ENCODE measurements around the gene GRK5. TPM values are rescaled to one million over a fixed set of nuclear protein-coding genes. Genes with fewer than 3 reads are reported as not detected.

Gene GRK5
- total RNA-seq, 5 donors from 2014 or later (not counting 1 experiment from before 2014, with no cell fraction given): 21.7 to 36.8 (median 30.6) TPM

DNA sequence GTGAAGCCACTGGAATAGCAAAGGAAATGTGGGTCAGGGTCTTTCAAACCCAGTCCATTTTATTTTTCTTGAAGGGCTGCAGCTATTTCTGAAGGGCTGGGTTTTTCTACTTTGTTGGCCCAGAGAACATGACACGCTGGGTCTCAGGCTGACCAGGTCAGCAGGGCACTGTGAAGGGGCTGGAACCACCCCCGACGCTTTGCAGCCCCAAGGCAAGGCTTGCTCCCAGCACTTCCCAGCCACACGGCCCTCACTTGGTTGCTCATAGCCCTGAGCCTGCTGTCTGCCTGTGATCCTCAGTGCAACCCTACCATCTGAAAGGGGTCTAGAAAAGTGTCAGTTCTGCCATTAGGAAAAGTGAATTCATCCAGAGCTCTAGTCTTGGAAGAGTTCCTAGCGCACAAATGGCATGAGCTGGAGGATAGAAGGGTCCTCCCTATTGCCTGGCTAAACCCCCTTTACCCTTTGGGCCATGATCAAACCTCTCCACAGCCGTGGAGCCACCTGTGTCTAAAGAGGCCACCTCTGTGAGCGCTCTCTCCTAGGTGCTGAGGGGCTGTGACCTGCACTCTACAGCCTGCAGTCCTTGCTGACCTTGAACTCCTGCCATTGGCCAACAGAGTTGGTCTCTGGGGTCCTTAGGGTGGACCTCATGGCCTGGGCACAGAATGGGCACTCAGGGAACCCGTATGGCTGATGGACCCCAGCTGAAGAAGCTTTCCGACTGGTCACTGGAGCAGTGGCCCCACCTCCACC lies 203.2 kb downstream of the GRK5 start:
- CTCF ChIA-PET: no interaction called here

DNA sequence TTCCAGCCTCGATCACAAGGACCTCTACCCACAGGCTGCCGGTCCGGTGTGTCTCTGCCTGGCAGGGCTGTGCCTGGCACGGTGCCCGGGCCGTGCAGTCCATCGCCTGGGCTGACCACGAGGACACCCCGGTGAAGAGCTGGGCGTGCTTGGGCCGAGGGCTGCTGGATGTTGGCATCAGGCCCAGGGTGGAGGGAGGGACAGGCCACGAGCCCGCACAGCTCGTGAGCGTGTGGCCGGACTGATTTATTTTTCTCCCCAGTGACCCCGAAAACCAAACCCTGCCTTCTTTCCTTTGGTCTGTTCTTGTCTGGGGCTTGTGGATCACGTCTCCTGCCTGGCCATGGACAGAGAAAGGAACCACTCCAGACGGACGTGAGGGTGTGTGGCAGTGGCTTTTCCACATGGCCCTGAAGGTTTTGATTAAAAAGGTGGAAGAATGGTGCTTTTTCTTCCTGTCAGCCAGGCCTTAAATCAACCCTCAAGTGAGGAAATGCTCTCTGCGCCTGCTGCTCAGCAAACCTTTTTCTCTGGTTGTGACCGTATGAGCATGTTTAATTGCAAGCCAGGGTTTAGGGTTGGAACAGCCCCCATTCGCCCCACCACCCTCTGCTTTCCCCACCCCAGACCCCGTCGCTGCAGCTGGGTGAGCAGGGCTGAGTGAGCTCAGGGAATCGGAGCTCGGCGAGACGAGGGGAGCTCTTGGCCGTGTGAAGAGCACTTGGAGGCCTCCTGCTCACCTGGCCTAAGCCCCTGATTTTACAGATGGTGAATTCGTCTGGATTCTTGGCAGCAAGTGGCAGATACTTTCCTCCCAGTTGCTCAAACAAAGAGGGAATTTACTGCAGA lies 205.1 kb downstream of the GRK5 start:
- Mint-ChIP-seq H3K4me1 (peaks cover 0 to 5% (median 2%) of the 10 kb centered on the region in 3 donors), H3K36me3 (peaks cover 5% of the 10 kb centered on the region), H3K9me3 (no peaks in the 10 kb centered on the region), H3K4me3 (no peak overlapping the region), H3K27me3 (no peaks in the 10 kb centered on the region), H3K27ac (no peak overlapping the region)
- WGBS (ENCODE audit: insufficient coverage): 89% methylated on average over 18 of the region's 31 CpGs
- Histone ChIP-seq H3K27ac (ENCODE audit: low read length) (no peak overlapping the region), H3K4me3 (ENCODE audit: control insufficient read depth in 1 of 2, extremely low read depth in 1 of 2, low read length in 1 of 2) (no peak overlapping the region), H3K9me3 (no peaks in the 10 kb centered on the region), H3K27me3 (replicated peaks in 1 of 2; ENCODE audit: control insufficient read depth in 2 of 2, extremely low read depth in 1 of 2, insufficient read depth in 2 of 2, low read length in 1 of 2) (no peaks in the 10 kb centered on the region), H3K4me1 (ENCODE audit: control insufficient read depth in 1 of 2, extremely low read depth in 1 of 2, insufficient read depth in 2 of 2, low read length in 2 of 2) (peaks cover 0 to 6% of the 10 kb centered on the region in 2 experiments), H3K36me3 (ENCODE audit: control insufficient read depth in 2 of 2, extremely low read depth in 1 of 2, insufficient read depth in 1 of 2, low read length in 1 of 2) (peaks cover 0 to 4% of the 10 kb centered on the region in 2 donors)
- ATAC-seq (replicated peaks in 1 of 4) (no peak), DNase-seq (no peak)
- CTCF ChIA-PET: no interaction called here
- POLR2A ChIA-PET: no interaction called here

More for the DNA sequence above, 203.2 kb downstream of the GRK5 start:
- Histone ChIP-seq H3K36me3 (ENCODE audit: control insufficient read depth in 2 of 2, extremely low read depth in 1 of 2, insufficient read depth in 1 of 2, low read length in 1 of 2) (peaks cover 0 to 4% of the 10 kb centered on the region in 2 donors), H3K27ac (ENCODE audit: low read length) (no peak overlapping the region), H3K4me1 (ENCODE audit: control insufficient read depth in 1 of 2, extremely low read depth in 1 of 2, insufficient read depth in 2 of 2, low read length in 2 of 2) (no peaks in the 10 kb centered on the region), H3K27me3 (replicated peaks in 1 of 2; ENCODE audit: control insufficient read depth in 2 of 2, extremely low read depth in 1 of 2, insufficient read depth in 2 of 2, low read length in 1 of 2) (no peaks in the 10 kb centered on the region), H3K4me3 (ENCODE audit: control insufficient read depth in 1 of 2, extremely low read depth in 1 of 2, low read length in 1 of 2) (no peak overlapping the region), H3K9me3 (no peaks in the 10 kb centered on the region)
- H3K9me3 Mint-ChIP-seq: no peaks in the 10 kb centered on the region
- ATAC-seq (replicated peaks in 1 of 4): no peak
- whole genome bisulfite sequencing (ENCODE audit: insufficient coverage): 90% methylated on average over 7 of the region's 9 CpGs
- DNase-seq: no peak
- H3K4me1 Mint-ChIP-seq: peaks cover 0 to 2% (median 0%) of the 10 kb centered on the region in 3 donors
- H3K27me3 Mint-ChIP-seq: no peaks in the 10 kb centered on the region
- POLR2A ChIA-PET: no interaction called here
- H3K27ac Mint-ChIP-seq: no peak overlapping the region
- H3K36me3 Mint-ChIP-seq: peaks cover 5% of the 10 kb centered on the region
- H3K4me3 Mint-ChIP-seq: no peak overlapping the region

- 80% methylated on average over 1 of the region's 9 CpGs for WGBS (ENCODE audit: insufficient coverage)
- peaks cover 0 to 5% (median 2%) of the 10 kb centered on the region in 3 donors for H3K4me1 Mint-ChIP-seq
- Histone ChIP-seq H3K27me3 (replicated peaks in 1 of 2; ENCODE audit: control insufficient read depth in 2 of 2, extremely low read depth in 1 of 2, insufficient read depth in 2 of 2, low read length in 1 of 2) (no peaks in the 10 kb centered on the region), H3K4me3 (ENCODE audit: control insufficient read depth in 1 of 2, extremely low read depth in 1 of 2, low read length in 1 of 2) (no peak overlapping the region), H3K4me1 (ENCODE audit: control insufficient read depth in 1 of 2, extremely low read depth in 1 of 2, insufficient read depth in 2 of 2, low read length in 2 of 2) (peaks cover 0 to 6% of the 10 kb centered on the region in 2 experiments), H3K9me3 (no peaks in the 10 kb centered on the region), H3K36me3 (ENCODE audit: control insufficient read depth in 2 of 2, extremely low read depth in 1 of 2, insufficient read depth in 1 of 2, low read length in 1 of 2) (peaks cover 0 to 4% of the 10 kb centered on the region in 2 donors), H3K27ac (ENCODE audit: low read length) (no peak overlapping the region)
- no peaks in the 10 kb centered on the region for H3K27me3 Mint-ChIP-seq
- H3K4me3 Mint-ChIP-seq: no peak overlapping the region
- H3K27ac Mint-ChIP-seq: no peak overlapping the region
- no peaks in the 10 kb centered on the region for H3K9me3 Mint-ChIP-seq
- no peak for DNase-seq
- H3K36me3 Mint-ChIP-seq: peaks cover 5% of the 10 kb centered on the region
- ATAC-seq (replicated peaks in 1 of 4): no peak
- ChIA-PET CTCF (no interaction called here), POLR2A (no interaction called here)
Observed at GRCh38 chr10:119413093-119413453, 205.7 kb downstream of the GRK5 start.

- Mint-ChIP-seq H3K27me3 (no peaks in the 10 kb centered on the region), H3K36me3 (peaks cover 2% of the 10 kb centered on the region), H3K27ac (no peak overlapping the region), H3K9me3 (no peaks in the 10 kb centered on the region), H3K4me3 (no peak overlapping the region), H3K4me1 (peaks cover 0 to 5% (median 2%) of the 10 kb centered on the region in 3 donors)
- DNase-seq: no peak
- peaks cover 0 to 4% of the 10 kb centered on the region in 2 donors for H3K36me3 ChIP-seq (ENCODE audit: control insufficient read depth in 2 of 2, extremely low read depth in 1 of 2, insufficient read depth in 1 of 2, low read length in 1 of 2)
- WGBS (ENCODE audit: insufficient coverage): 90% methylated on average over 11 of the region's 20 CpGs
- H3K9me3 ChIP-seq: no peaks in the 10 kb centered on the region
- H3K4me1 ChIP-seq (ENCODE audit: control insufficient read depth in 1 of 2, extremely low read depth in 1 of 2, insufficient read depth in 2 of 2, low read length in 2 of 2): peaks cover 0 to 6% of the 10 kb centered on the region in 2 experiments
- no peak overlapping the region for H3K4me3 ChIP-seq (ENCODE audit: control insufficient read depth in 1 of 2, extremely low read depth in 1 of 2, low read length in 1 of 2)
- POLR2A ChIA-PET: no interaction called here
- no peak overlapping the region for H3K27ac ChIP-seq (ENCODE audit: low read length)
- ATAC-seq (replicated peaks in 1 of 4): no peak
- no peaks in the 10 kb centered on the region for H3K27me3 ChIP-seq (replicated peaks in 1 of 2; ENCODE audit: control insufficient read depth in 2 of 2, extremely low read depth in 1 of 2, insufficient read depth in 2 of 2, low read length in 1 of 2)
- CTCF ChIA-PET: interaction anchor here in 1 of 2 donors (1.1 kb wide), 1 partner anchor 159 kb away, joined by 5 read pairs; no protein-coding TSS in a partner anchor
Observed at GRCh38 chr10:119413471-119414080, 206.2 kb downstream of the GRK5 start.

DNA sequence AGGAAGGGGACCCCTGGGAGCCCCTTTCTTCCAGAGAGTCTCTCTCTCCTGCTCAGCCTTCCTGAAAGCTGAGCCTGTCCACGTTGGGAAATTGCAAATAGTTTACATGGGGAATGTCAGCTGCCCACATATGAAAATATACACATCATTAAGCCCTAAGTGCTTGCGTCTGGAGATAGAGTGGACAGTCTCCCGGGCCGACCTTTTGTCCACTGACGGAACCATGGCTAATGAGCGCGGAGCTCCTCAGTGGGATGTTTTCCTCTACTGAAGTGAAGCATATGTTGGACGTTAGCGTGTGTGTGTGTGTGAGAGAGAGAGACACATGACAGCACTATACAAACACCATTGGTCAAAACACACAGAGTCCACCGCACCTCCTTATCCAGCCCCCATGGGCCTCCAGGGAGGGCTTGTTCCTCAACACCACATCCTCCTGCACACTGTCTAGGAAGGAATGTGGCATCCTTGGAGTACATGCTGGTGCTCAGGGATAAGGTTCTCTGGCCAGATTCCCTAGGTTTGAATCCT lies 206.8 kb downstream of the GRK5 start:
- Mint-ChIP-seq H3K4me1 (peaks cover 0 to 5% (median 2%) of the 10 kb centered on the region in 3 donors), H3K4me3 (no peak overlapping the region), H3K27me3 (no peaks in the 10 kb centered on the region), H3K27ac (no peak overlapping the region), H3K9me3 (no peaks in the 10 kb centered on the region), H3K36me3 (no peaks in the 10 kb centered on the region)
- H3K27ac ChIP-seq (ENCODE audit: low read length): no peak overlapping the region
- no CpG with 5 or more reads among the region's 10 CpGs for WGBS (ENCODE audit: insufficient coverage)
- ATAC-seq (replicated peaks in 1 of 4) (no peak), DNase-seq (no peak)
- peaks cover 0 to 6% of the 10 kb centered on the region in 2 experiments for H3K4me1 ChIP-seq (ENCODE audit: control insufficient read depth in 1 of 2, extremely low read depth in 1 of 2, insufficient read depth in 2 of 2, low read length in 2 of 2)
- H3K9me3 ChIP-seq: no peaks in the 10 kb centered on the region
- POLR2A ChIA-PET: no interaction called here
- peaks cover 0 to 4% of the 10 kb centered on the region in 2 donors for H3K36me3 ChIP-seq (ENCODE audit: control insufficient read depth in 2 of 2, extremely low read depth in 1 of 2, insufficient read depth in 1 of 2, low read length in 1 of 2)
- H3K27me3 ChIP-seq (replicated peaks in 1 of 2; ENCODE audit: control insufficient read depth in 2 of 2, extremely low read depth in 1 of 2, insufficient read depth in 2 of 2, low read length in 1 of 2): no peaks in the 10 kb centered on the region
- H3K4me3 ChIP-seq (ENCODE audit: control insufficient read depth in 1 of 2, extremely low read depth in 1 of 2, low read length in 1 of 2): no peak overlapping the region
- CTCF ChIA-PET: interaction anchor here in 1 of 2 donors (0.5 to 1.1 kb wide), 3 partner anchors 35 to 159 kb away, joined by 3 to 5 read pairs (median 5); no protein-coding TSS in a partner anchor

GRCh38 chr10:119415121-119415520 lies 207.8 kb downstream of the GRK5 start:
- Histone ChIP-seq H3K27ac (ENCODE audit: low read length) (no peak overlapping the region), H3K36me3 (ENCODE audit: control insufficient read depth in 2 of 2, extremely low read depth in 1 of 2, insufficient read depth in 1 of 2, low read length in 1 of 2) (peaks cover 0 to 4% of the 10 kb centered on the region in 2 donors), H3K27me3 (replicated peaks in 1 of 2; ENCODE audit: control insufficient read depth in 2 of 2, extremely low read depth in 1 of 2, insufficient read depth in 2 of 2, low read length in 1 of 2) (no peaks in the 10 kb centered on the region), H3K4me3 (ENCODE audit: control insufficient read depth in 1 of 2, extremely low read depth in 1 of 2, low read length in 1 of 2) (no peak overlapping the region), H3K4me1 (ENCODE audit: control insufficient read depth in 1 of 2, extremely low read depth in 1 of 2, insufficient read depth in 2 of 2, low read length in 2 of 2) (peaks cover 0 to 6% of the 10 kb centered on the region in 2 experiments), H3K9me3 (no peaks in the 10 kb centered on the region)
- POLR2A ChIA-PET: no interaction called here
- WGBS (ENCODE audit: insufficient coverage): 81% methylated on average over 3 of the region's 6 CpGs
- CTCF ChIA-PET: interaction anchor here in 1 of 2 donors (0.7 to 1.1 kb wide), 2 partner anchors 34 to 160 kb away, joined by 5 read pairs; no protein-coding TSS in a partner anchor
- Mint-ChIP-seq H3K9me3 (no peaks in the 10 kb centered on the region), H3K36me3 (no peaks in the 10 kb centered on the region), H3K4me1 (peaks cover 0 to 5% (median 2%) of the 10 kb centered on the region in 3 donors), H3K27ac (no peak overlapping the region), H3K27me3 (no peaks in the 10 kb centered on the region), H3K4me3 (no peak overlapping the region)
- DNase-seq (no peak), ATAC-seq (replicated peaks in 1 of 4) (no peak)
